PC-3 (cell line): ENCODE measurements around the gene ABCF3.

Experiments used
- CTCF ChIP-seq: fragments of 300-600 bp; sonication (generic); conservative IDR thresholded peaks from 2 replicates; pipeline ENCODE4 v1.5.1; 2017; ENCODE audit warnings: antibody characterized with exemption, low read depth, mild to moderate bottlenecking, low read length
- EZH2 ChIP-seq: fragments of 300-600 bp; sonication (generic); IDR thresholded peaks from one replicate; pipeline ENCODE4 v1.6.1; 2017; ENCODE audit warnings: antibody characterized with exemption, mild to moderate bottlenecking, low read length; ENCODE audit not compliant: unreplicated experiment
- EZH2phosphoT487 ChIP-seq: fragments of 300-600 bp; sonication (generic); IDR thresholded peaks from 2 replicates; pipeline ENCODE4 v1.6.1; 2018; ENCODE audit warnings: mild to moderate bottlenecking, antibody characterized with exemption, low read length, borderline replicate concordance

DNA sequence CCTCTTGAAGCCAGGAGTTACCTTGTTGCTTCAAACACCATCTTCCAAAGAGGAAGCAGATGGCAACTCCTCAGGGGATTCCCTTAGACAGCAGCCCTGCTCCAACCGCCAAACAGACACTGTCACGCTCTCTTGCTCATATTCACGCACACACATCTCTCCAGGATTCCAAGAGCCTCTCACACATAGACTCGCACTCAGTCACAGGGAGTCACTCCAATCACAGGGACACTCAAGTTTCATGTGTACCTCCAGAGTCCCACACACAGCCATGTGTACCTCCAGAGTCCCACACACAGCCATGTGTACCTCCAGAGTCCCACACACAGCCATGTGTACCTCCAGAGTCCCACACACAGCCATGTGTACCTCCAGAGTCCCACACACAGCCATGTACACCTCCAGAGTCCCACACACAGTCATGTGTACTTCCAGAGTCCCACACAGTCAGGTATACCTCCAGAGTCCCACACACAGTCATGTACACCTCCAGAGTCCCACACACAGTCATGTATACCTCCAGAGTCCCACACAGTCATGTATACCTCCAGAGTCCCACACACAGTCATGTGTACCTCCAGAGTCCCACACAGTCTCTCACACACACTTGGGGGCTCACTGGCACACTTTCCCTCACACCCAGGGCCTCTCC is 49.5 kb downstream of the ABCF3 start:
- no peak for TF ChIP-seq EZH2
- no peak for TF ChIP-seq CTCF
- no peak for TF ChIP-seq EZH2phosphoT487
